ENCODE measurements around the gene HIPK2.

Gene HIPK2

GRCh38 chr7:139656387-139656786 is 121.4 kb downstream of the HIPK2 start:
- TF ChIP-seq GATA2 (IDR thresholded peaks at IDR 0.05; ENCODE audit: low read depth, low read length), result no peak
- TF ChIP-seq GATA3 (IDR thresholded peaks at IDR 0.05; ENCODE audit: low read depth, low read length), result no peak

DNA sequence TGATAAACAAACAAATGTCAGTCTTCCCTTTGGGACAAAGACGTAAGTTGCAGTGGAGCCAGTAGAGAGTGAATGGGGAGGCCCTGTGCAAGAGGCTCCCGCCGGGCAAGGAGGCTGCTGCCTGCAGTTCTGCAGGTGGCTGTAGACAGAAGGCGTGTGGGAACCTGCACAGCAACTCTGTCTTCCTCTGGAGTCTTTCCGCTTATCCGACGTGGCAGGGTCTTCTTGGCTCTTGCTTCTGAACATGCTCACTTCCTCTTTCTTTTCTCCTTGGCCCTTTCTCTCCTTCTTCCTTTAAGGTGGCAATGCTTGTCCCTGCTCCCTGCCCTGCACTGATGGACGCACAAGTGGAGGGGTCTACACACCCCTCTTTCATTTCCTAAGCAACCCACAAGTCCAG is 122.5 kb downstream of the HIPK2 start:
- TF ChIP-seq GATA3 (IDR thresholded peaks at IDR 0.05; ENCODE audit: low read depth, low read length) (no peak), GATA2 (IDR thresholded peaks at IDR 0.05; ENCODE audit: low read depth, low read length) (no peak)

GRCh38 chr7:139654276-139655181 is 123.3 kb downstream of the HIPK2 start:
- no peak for TF ChIP-seq GATA2 (IDR thresholded peaks at IDR 0.05; ENCODE audit: low read depth, low read length)

GRCh38 chr7:139651914-139652313 is 125.9 kb downstream of the HIPK2 start:
- TF ChIP-seq GATA2 (IDR thresholded peaks at IDR 0.05; ENCODE audit: low read depth, low read length) (no peak), GATA3 (IDR thresholded peaks at IDR 0.05; ENCODE audit: low read depth, low read length) (no peak)

DNA sequence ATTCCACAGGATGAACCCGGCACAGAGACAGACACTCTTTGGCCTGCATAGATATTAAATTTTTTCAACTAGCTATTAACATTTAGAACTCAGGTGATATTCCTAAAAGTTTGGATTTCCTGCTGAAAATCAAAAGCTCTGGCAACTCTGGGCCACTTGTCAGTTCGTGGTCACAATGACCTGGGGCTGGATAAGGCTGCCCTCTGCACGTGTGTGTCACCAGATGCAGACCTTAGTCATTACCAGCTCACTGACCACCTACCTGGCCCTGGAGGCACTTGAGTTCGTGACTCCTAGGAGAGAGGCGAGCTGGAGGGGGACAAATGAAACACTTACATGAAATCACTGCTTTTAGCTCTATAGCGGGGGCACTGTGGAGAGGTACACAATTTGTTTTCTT is 126.5 kb downstream of the HIPK2 start:
- TF ChIP-seq GATA2 (IDR thresholded peaks at IDR 0.05; ENCODE audit: low read depth, low read length), result no peak
- TF ChIP-seq GATA3 (IDR thresholded peaks at IDR 0.05; ENCODE audit: low read depth, low read length), result no peak

GRCh38 chr7:139650429-139651100 is 127.2 kb downstream of the HIPK2 start:
- TF ChIP-seq GATA3 (IDR thresholded peaks at IDR 0.05; ENCODE audit: low read depth, low read length) (no peak), GATA2 (IDR thresholded peaks at IDR 0.05; ENCODE audit: low read depth, low read length) (no peak)

- TF ChIP-seq GATA3 (IDR thresholded peaks at IDR 0.05; ENCODE audit: low read depth, low read length) (no peak), GATA2 (IDR thresholded peaks at IDR 0.05; ENCODE audit: low read depth, low read length) (no peak)
These were observed 128.8 kb downstream of the HIPK2 start for GRCh38 chr7:139648941-139649425.

DNA sequence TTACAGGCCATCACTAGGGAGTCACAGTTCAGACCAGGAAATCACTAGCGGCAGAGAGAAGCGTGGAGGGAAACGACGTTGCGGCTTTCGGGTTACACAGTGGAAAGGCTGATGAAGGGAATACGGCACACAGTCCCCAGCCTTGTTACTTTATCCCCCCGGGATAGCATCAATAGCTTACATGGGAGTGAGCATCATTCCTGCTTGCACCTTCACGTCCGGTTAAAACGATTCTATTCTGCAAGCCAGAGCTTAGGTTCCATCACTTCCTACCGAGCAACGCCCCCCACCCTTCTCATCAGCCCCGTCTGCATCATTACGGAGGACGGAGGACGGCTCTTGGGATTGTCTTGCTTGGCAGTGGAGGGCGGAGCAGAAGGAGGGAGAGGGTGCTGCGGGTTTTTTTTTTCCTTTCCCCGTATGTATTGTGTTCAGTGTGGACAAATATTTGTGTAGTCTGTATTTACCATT is 129.4 kb downstream of the HIPK2 start:
- no peak for TF ChIP-seq GATA2 (IDR thresholded peaks at IDR 0.05; ENCODE audit: low read depth, low read length)
- no peak for TF ChIP-seq GATA3 (IDR thresholded peaks at IDR 0.05; ENCODE audit: low read depth, low read length)

- TF ChIP-seq GATA3 (IDR thresholded peaks at IDR 0.05; ENCODE audit: low read depth, low read length) (no peak), GATA2 (IDR thresholded peaks at IDR 0.05; ENCODE audit: low read depth, low read length) (no peak)
These were observed 129.9 kb downstream of the HIPK2 start for GRCh38 chr7:139647814-139648390.

- TF ChIP-seq GATA3 (IDR thresholded peaks at IDR 0.05; ENCODE audit: low read depth, low read length) (no peak), GATA2 (IDR thresholded peaks at IDR 0.05; ENCODE audit: low read depth, low read length) (no peak)
These were observed 130.7 kb downstream of the HIPK2 start for GRCh38 chr7:139647085-139647484.

- TF ChIP-seq GATA2 (IDR thresholded peaks at IDR 0.05; ENCODE audit: low read depth, low read length) (no peak), GATA3 (IDR thresholded peaks at IDR 0.05; ENCODE audit: low read depth, low read length) (no peak)
These were observed 131.2 kb downstream of the HIPK2 start for GRCh38 chr7:139646566-139646965.

DNA sequence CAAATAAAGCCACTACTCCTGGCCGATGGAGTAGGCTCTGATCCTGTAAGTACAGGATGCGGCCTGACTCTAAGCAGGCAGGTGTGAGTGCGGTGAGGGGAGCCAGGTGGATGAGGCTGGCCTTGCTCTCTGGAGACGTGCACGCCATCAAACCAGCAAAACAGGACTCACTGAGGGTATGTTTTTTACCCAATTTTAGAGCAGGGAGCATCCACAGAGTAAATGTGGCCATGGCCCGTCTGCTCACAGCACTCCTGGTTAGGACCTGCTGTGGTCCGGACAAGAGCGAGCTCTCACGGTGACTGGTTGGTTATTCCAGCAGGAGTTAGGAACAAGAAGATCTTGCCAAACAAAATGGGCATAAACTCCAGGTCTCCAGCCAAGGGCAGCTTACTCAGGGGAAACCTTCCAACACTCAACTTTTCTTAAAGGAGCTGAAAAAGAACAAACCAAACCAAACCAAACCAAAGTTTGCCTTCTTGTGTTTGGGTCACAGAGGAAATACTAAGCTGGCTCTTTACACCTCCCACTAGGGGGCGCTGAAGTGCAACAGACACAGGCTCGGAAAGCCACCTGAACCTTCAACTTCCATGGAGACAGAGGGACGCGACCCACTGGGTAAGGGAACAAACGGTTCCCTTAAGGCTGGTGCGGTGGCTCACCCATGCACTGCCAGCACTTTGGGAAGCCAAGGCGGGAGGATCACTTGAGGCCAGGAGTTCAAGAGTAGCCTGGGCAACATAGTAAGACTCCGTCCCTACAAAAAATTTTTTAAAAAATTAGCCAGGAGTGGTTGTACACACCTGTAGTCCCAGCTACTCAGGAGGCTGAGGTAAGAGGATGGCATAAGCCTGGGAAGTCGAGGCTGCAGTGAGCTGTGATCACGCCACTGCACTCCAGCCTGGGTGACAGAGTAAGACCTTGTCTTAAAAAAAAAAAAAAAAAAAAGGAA is 131.9 kb downstream of the HIPK2 start:
- TF ChIP-seq GATA2 (IDR thresholded peaks at IDR 0.05; ENCODE audit: low read depth, low read length) (no peak), GATA3 (IDR thresholded peaks at IDR 0.05; ENCODE audit: low read depth, low read length) (no peak)

DNA sequence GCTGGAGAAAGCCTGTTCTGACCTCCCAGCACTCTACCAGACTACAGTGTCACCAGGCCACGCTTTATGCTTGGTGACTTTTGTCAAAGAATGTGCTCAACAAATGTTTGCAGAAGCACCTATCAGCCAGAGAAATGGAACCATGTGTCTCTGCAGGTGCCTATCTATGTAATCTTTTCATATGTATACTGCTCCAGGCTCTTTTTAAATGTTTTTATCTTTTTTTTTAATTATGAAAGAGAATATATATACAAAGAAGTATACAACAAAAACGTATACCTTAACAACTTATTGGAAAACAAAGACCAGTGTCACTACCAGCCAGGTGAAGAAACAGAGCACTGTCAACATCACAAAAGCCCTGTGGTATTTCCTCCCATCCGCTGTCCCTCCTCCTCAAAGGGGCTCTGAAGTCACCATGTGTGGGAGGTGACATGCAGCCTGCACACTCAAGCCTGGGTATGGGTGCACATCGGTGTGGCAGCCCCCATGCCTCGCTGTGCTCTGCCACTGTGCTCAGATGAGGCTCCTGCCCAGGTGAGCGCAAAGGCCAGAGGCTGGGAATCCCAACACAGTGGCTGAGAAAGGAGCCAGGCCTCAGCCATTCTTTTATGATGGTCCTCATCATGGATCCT is 133.7 kb downstream of the HIPK2 start:
- no peak for TF ChIP-seq GATA3 (IDR thresholded peaks at IDR 0.05; ENCODE audit: low read depth, low read length)
- no peak for TF ChIP-seq GATA2 (IDR thresholded peaks at IDR 0.05; ENCODE audit: low read depth, low read length)
